Activated CD8-positive, alpha-beta memory T cell treated with anti-CD3 and anti-CD28 coated beads for 36 hours (primary cell): ENCODE results near the gene SINHCAF. TPM values are rescaled to one million over a fixed set of nuclear protein-coding genes. Genes with fewer than 3 reads are reported as not detected.

ENCODE experiments used
- CTCF ChIA-PET: fragments of 350-600 bp; sonication (Branson Sonifier 250); formaldehyde crosslinking; loops from one replicate; lab custom pipeline; 2021; ENCODE audit warnings: antibody characterized with exemption; lab: Charles Lee
- POLR2A ChIA-PET: fragments of 350-600 bp; sonication (Branson Sonifier 250); formaldehyde crosslinking; loops from one replicate; lab custom pipeline; 2021; ENCODE audit warnings: antibody characterized with exemption; lab: Charles Lee
- total RNA-seq, 2 experiments: library from RNA; stranded (reverse); gene quantifications; one replicate each; pipeline ENCODE4 v1.2.3, GENCODE V29; 2021

The SINHCAF gene
- total RNA-seq, 2 experiments from 2014 or later: 172 to 181 TPM

GRCh38 chr12:31315784-31316465 lies 10.0 kb downstream of the SINHCAF start:
- CTCF ChIA-PET: no interaction called here
- POLR2A ChIA-PET: interaction anchor here (1.0 to 1.8 kb wide), 2 partner anchors 10 to 11 kb away, joined by 6 to 10 read pairs; partner anchors contain the start of gene SINHCAF

GRCh38 chr12:31315044-31315715 lies 10.8 kb downstream of the SINHCAF start:
- POLR2A ChIA-PET: interaction anchor here (0.9 to 1.0 kb wide), 2 partner anchors 8 to 11 kb away, joined by 3 to 6 read pairs; no protein-coding TSS in a partner anchor
- CTCF ChIA-PET: interaction anchor here (1.5 kb wide), 1 partner anchor 43 kb away, joined by 7 read pairs; no protein-coding TSS in a partner anchor

- ChIA-PET CTCF (interaction anchor here (0.6 kb wide), 1 partner anchor 534 kb away, joined by 3 read pairs; no protein-coding TSS in a partner anchor), POLR2A (no interaction called here)
Observed at GRCh38 chr12:31312431-31312830, 13.5 kb downstream of the SINHCAF start.

- CTCF ChIA-PET: interaction anchor here (1.1 kb wide), 1 partner anchor 8 kb away, joined by 3 read pairs; no protein-coding TSS in a partner anchor
- POLR2A ChIA-PET: no interaction called here
Observed at GRCh38 chr12:31311634-31312258, 14.2 kb downstream of the SINHCAF start.

- POLR2A ChIA-PET: no interaction called here
- CTCF ChIA-PET: no interaction called here
Observed at GRCh38 chr12:31310488-31310887, 15.5 kb downstream of the SINHCAF start.

- POLR2A ChIA-PET: interaction anchor here (0.7 kb wide), 1 partner anchor 8 kb away, joined by 5 read pairs; no protein-coding TSS in a partner anchor
- CTCF ChIA-PET: interaction anchor here (0.7 kb wide), 1 partner anchor 576 kb away, joined by 3 read pairs; no protein-coding TSS in a partner anchor
Observed at GRCh38 chr12:31309279-31309678, 16.7 kb downstream of the SINHCAF start.

GRCh38 chr12:31308116-31308515 lies 17.8 kb downstream of the SINHCAF start:
- ChIA-PET CTCF (interaction anchor here (1.5 kb wide), 1 partner anchor 9 kb away, joined by 4 read pairs; no protein-coding TSS in a partner anchor), POLR2A (no interaction called here)

- ChIA-PET POLR2A (no interaction called here), CTCF (interaction anchor here (0.6 to 1.5 kb wide), 2 partner anchors 8 to 9 kb away, joined by 3 to 4 read pairs; no protein-coding TSS in a partner anchor)
Observed at GRCh38 chr12:31306866-31307265, 19.1 kb downstream of the SINHCAF start.

GRCh38 chr12:31303466-31303865 lies 22.5 kb downstream of the SINHCAF start:
- POLR2A ChIA-PET: no interaction called here
- CTCF ChIA-PET: no interaction called here

GRCh38 chr12:31301311-31301710 lies 24.6 kb downstream of the SINHCAF start:
- POLR2A ChIA-PET: no interaction called here
- CTCF ChIA-PET: interaction anchor here (1.2 kb wide), 1 partner anchor 29 kb away, joined by 6 read pairs; no protein-coding TSS in a partner anchor

GRCh38 chr12:31300783-31301182 lies 25.2 kb downstream of the SINHCAF start:
- ChIA-PET CTCF (no interaction called here), POLR2A (no interaction called here)

GRCh38 chr12:31300341-31300740 lies 25.6 kb downstream of the SINHCAF start:
- ChIA-PET CTCF (no interaction called here), POLR2A (no interaction called here)

- CTCF ChIA-PET: interaction anchor here (0.8 to 1.0 kb wide), 2 partner anchors 9 to 14 kb away, joined by 3 to 4 read pairs; no protein-coding TSS in a partner anchor
- POLR2A ChIA-PET: no interaction called here
Observed at GRCh38 chr12:31298922-31299321, 27.0 kb downstream of the SINHCAF start.

GRCh38 chr12:31298515-31298910 lies 27.4 kb downstream of the SINHCAF start:
- POLR2A ChIA-PET: no interaction called here
- CTCF ChIA-PET: interaction anchor here (0.8 to 1.0 kb wide), 2 partner anchors 9 to 15 kb away, joined by 3 to 4 read pairs; no protein-coding TSS in a partner anchor

GRCh38 chr12:31297572-31298514 lies 28.1 kb downstream of the SINHCAF start:
- ChIA-PET POLR2A (no interaction called here), CTCF (interaction anchor here (0.7 to 1.0 kb wide), 3 partner anchors 9 to 16 kb away, joined by 3 to 4 read pairs (median 3); no protein-coding TSS in a partner anchor)

GRCh38 chr12:31289441-31289840 lies 36.5 kb downstream of the SINHCAF start:
- CTCF ChIA-PET: no interaction called here
- POLR2A ChIA-PET: no interaction called here

- ChIA-PET CTCF (no interaction called here), POLR2A (no interaction called here)
Observed at GRCh38 chr12:31288381-31288780, 37.6 kb downstream of the SINHCAF start.

GRCh38 chr12:31280183-31280582 lies 45.8 kb downstream of the SINHCAF start:
- ChIA-PET POLR2A (no interaction called here), CTCF (no interaction called here)
